Gastroesophageal sphincter (tissue), 4 donors: ENCODE data around the gene TUBA3D. TPM values are rescaled to one million over a fixed set of nuclear protein-coding genes. Genes with fewer than 3 reads are reported as not detected.
"Not testable (repeated sequence)": the region's sequence is repeated elsewhere in the genome, so short reads cannot be mapped to it uniquely, and the experiment has no call there.

Experiments
- ATAC-seq: fragments of 150-250 bp; one replicate; pipeline ENCODE4 v1.9.1; 2016; ENCODE audit warnings: mild to moderate bottlenecking, moderate library complexity
- H3K27ac ChIP-seq, 4 donors: fragments of 200-600 bp; sonication (generic) in 3 of 4; 1 replicate in 3 of 4; 2 replicates in 1 of 4; pipeline ENCODE4 v1.5.1; 2016 to 2019
- H3K27me3 ChIP-seq: fragments of 200-600 bp; sonication (generic); one replicate; pipeline ENCODE4 v1.5.1; 2019
- H3K36me3 ChIP-seq, 2 donors: fragments of 200-600 bp; sonication (generic); one replicate each; pipeline ENCODE4 v1.5.1; 2019; ENCODE audit warnings: control low read depth in 1 of 2
- H3K4me1 ChIP-seq, 3 donors: fragments of 200-600 bp; sonication (generic); 1 replicate in 2 of 3; 2 replicates in 1 of 3; pipeline ENCODE4 v1.5.1; 2016 to 2019; ENCODE audit warnings: control low read depth in 2 of 3
- H3K4me3 ChIP-seq, 2 donors: fragments of 200-600 bp; sonication (generic); one replicate each; pipeline ENCODE4 v1.5.1; 2019; ENCODE audit warnings: mild to moderate bottlenecking in 1 of 2, moderate library complexity in 1 of 2
- H3K9me3 ChIP-seq, 3 donors: fragments of 200-600 bp; sonication (generic); one replicate each; pipeline ENCODE4 v1.5.1; 2017 to 2019; ENCODE audit warnings: control low read depth in 2 of 3
- WGBS, 2 donors: methylation state at CpG; one replicate each; pipeline ENCODE4 v1.1.5; 2018; ENCODE audit warnings: low coverage in 1 of 2; 5-methylcytosine and 5-hydroxymethylcytosine counted together
- total RNA-seq, 4 donors: library from RNA; depleted of rRNA; stranded (reverse); fragments of >200 nt; gene quantifications; one replicate each; pipeline ENCODE4 v1.1.0, GENCODE V29; 2016

TUBA3D gene
- total RNA-seq, 4 donors from 2014 or later: not detected

DNA sequence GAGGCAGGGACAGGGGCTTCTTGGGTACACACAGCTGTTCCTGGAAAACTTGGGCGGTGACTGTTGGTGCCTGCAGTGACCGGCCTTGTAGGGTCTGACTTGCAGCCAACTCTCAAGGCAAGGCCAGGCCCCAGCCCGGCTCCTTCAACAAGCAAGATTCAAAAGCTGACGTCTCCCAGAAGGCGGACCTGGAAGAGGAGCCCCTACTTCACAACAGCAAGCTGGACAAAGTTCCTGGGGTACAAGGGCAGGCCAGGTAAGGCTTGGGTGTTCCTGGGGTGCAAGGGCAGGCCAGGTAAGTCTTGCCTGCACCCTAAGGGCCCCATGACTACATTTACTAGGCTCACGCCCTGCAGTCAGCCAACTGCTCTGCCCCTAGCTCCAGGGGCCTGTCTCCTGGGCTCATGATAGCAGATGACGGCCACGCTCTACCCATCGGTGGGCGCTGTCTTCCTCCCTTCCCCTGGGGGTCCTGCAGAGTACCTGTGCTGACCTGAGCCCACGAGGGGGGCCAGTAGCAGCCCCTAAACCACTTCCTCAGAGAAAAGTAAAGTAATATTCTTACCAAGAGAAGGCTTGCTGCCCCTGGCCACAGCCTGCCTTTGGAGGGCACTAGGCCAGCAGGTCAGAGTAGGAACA is 55.7 kb downstream of the TUBA3D start:
- not testable (repeated sequence) for H3K9me3 ChIP-seq, H3K27ac ChIP-seq, H3K36me3 ChIP-seq, H3K27me3 ChIP-seq, H3K4me3 ChIP-seq, ATAC-seq
- peaks cover 0 to 18% (median 0%) of the 10 kb centered on the region in 3 donors for H3K4me1 ChIP-seq
- no CpG with 5 or more reads among the region's 11 CpGs for WGBS, 2 donors

Other genes starting within 250 kb of the TUBA3D start
- not detected for gene RAB6D, start 112.0 kb upstream of the TUBA3D start, total RNA-seq
- 100 to 1,000 TPM in 2 of 4 donors, 10 to 100 TPM in 2; 62.3 to 112 (median 89.2) TPM for gene MZT2A, start 16.3 kb downstream of the TUBA3D start, total RNA-seq
- gene CCDC74A, start 51.8 kb downstream of the TUBA3D start, total RNA-seq: 10 to 100 TPM in 1 of 4 donors, 1 to 10 TPM in 3; 4.4 to 10.5 (median 8.2) TPM